GM18907 (cell line): ENCODE measurements around the gene DIP2C.
"Not testable (repeated sequence)": the region's sequence is repeated elsewhere in the genome, so short reads cannot be mapped to it uniquely, and the experiment has no call there.

Experiments used
- ATAC-seq: cut with Tn5 transposase; IDR thresholded peaks from one replicate; pipeline ENCODE4 v1.9.1; 2021; ENCODE audit warnings: mild to moderate bottlenecking, moderate library complexity; ENCODE audit not compliant: unreplicated experiment

DIP2C gene

DNA sequence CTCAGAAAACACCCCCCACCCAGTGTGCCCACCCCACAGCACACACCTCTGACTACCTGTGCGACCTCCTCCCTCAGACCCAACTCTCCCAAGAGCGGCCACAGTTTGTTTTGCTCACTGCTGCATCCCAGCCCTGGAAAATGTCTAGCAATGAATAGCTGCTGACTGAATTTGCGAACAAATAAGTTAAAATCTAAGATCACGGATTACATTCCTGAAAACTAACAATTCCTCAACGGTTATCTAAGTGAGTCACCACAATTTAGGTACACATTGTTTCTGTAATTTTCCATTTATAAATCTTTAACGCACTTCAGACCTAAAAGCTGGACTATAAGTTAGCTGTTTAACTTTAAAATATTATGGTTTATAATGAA lies 319.0 kb downstream of the DIP2C start:
- no peak for ATAC-seq

DNA sequence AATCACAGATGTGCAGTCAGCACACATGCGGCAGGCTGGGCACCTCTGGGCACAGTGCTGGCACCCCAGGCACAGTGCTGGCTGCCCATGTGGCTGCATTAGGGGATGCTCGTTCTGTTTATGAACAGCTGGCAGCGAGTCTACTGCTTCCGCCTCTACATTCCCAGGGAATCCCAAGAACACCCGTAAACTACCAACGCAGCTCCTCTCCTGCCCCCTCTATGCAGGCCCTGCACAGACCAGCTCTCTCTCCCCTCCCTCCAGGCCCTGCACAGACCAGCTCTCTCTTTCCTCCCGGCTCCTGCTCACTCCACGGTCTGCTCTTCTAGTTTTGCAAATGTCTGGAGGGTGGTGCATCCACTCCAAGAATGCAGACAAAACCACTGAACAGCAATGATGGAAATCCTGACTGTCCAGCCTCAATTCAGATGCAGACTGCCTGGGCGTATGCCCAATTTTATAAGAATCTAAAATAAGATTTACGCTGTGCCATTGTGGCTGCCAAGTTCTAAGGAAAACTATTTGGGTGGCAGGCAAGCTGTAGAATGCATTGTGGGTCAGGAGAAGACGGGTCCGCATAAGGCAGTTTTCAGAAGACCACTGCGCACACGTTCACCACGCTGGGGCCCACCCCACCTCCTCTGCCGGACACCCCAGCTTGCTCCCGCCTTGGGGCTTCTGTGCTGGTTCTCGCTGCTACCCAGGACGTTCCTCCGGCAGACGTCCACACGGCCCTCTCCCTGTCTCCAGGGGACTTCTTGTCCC lies 319.6 kb downstream of the DIP2C start:
- no peak for ATAC-seq

DNA sequence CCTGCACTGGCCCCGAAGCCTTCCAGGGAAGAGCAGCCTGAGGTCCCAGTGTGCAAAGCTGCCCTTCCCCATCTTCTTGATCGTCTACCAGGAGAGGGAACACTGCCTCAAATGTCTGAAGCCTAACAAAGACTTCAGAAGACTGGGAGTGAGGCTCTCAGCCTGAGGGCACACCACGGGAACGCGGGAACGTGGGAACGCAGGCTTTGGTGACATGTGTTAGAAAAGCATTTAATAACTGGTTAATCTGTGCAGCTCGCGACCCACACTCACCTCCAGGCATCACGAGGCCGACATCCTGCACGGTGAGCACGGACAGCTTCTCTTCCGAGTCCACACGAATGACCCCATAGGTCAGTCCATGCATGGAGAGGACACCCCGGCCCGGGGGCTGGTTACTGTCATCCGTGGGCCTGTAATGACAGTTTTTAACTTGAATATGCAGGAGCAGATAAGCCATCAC lies 320.2 kb downstream of the DIP2C start:
- ATAC-seq = no peak

DNA sequence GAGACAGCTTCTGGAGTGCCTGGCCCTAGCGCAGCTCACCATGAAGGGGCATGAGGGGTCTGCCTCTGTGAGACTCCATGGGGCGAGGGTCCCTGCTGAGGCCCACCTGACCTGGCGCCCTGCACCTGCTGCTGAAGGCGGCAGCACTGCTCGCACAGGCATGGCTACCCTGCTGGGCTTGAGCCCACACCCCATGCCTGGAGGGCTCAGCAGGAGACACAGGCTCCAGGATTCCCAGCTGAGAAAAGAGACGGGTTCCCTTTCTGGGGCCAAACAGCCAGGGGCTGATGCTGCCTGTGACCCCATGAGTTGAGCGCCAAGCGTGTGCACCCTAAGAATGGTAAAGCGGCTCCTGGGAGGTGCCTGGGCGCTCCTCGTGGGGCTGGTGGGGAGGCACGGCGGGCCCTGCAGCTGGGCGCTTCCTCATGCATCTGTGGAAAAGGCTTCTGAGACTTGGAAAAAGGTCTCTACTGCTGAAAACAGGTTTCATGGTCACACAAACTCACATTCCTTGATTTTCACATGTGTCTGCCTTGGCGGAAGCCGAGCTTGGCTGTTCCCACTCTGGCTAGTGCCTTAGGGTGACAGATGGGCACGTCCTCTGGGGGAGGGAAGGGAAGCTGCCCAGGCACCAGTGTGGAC lies 320.8 kb downstream of the DIP2C start:
- no peak for ATAC-seq

DNA sequence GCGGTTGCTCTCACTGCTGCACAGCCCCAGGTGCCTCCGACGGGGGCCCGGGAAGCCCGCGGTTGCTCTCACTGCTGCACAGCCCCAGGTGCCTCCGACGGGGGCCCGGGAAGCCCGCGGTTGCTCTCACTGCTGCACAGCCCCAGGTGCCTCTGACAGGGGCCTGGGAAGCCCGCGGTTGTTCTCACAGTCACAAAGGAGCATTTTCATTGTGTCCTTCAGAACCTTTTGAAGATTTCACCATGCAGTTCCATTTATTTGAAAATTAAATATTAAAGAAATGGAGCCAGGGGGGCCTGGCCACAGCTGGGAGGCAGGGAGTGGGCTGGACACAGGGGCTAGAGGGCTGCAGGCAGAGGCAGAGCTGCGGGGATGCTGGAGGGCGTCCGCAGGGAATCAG lies 321.4 kb downstream of the DIP2C start:
- not testable (repeated sequence) for ATAC-seq

DNA sequence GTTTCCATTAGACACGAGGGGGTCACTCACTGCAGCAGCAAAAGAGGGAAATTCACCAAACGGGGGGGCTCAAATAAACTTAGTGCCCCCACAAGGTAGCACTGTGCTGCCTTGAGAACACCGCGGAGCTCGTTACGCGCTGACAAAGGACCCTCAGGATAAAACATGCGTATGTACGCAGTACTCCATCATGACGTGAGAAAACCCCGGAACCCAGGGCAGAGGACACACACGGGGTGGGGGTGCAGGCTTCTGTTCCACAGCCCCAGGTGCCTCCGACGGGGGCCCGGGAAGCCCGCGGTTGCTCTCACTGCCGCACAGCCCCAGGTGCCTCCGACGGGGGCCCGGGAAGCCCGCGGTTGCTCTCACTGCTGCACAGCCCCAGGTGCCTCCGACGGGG lies 321.8 kb downstream of the DIP2C start:
- ATAC-seq = no peak

DNA sequence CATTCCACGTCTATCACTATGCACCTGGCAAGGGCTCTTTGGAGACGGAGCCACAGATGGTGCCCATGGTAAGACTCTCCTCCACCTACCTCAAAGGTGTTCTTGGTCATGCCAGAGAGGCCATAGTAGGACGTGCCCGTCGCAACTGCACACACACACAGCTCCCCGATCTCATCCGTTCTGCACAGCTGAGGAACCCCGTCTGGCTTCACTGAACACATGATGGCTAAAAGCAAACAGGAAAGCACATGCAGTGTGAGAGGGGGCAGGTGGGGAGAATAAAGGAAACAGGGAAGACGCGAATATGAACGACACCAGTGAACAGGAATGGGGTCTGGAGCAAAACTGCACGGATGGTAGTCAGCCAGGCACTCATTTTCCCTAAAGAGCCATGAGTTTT lies 323.3 kb downstream of the DIP2C start:
- no peak for ATAC-seq

DNA sequence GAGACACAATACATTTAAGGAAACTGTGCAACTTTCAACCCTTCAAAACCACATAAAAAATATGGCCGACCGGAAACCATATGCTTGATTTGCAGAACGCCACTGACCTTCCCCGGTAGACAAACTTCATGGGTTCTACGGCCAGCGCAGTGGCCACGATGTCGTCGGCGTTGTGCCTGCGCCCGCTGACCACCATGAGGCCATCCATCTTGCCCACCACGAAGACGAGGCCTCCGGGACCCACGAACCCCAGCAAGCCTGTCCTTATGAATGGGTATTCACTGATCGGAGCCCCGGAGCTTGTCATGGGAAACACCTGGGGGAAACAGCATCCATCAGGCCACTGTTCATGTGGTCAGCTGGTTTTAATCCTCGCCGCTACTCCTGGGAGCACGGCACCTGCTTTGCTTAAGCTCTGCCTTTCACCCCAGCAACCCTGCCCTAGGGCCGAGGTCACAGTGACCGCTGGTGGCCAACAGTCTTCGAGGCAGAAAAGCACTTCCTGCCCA lies 325.1 kb downstream of the DIP2C start:
- no peak for ATAC-seq

DNA sequence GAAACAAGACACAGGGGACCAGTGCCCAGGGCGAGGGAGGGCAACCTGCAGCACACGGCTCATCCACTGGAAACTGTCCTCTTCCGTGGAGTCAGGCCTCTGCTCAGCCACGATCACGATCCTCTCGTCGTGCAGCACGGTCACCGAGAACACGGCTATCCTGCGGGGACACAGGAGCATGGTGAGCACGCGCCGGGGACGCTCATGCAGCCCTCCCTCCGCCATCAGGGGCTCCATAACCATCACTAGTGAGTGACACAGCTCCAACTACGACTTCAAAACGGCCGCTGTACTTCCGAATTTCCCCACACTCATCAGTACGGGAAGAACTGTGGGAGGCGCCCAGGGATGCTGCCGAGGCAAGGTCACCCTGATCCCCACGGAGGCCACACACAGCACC lies 326.3 kb downstream of the DIP2C start:
- no peak for ATAC-seq

DNA sequence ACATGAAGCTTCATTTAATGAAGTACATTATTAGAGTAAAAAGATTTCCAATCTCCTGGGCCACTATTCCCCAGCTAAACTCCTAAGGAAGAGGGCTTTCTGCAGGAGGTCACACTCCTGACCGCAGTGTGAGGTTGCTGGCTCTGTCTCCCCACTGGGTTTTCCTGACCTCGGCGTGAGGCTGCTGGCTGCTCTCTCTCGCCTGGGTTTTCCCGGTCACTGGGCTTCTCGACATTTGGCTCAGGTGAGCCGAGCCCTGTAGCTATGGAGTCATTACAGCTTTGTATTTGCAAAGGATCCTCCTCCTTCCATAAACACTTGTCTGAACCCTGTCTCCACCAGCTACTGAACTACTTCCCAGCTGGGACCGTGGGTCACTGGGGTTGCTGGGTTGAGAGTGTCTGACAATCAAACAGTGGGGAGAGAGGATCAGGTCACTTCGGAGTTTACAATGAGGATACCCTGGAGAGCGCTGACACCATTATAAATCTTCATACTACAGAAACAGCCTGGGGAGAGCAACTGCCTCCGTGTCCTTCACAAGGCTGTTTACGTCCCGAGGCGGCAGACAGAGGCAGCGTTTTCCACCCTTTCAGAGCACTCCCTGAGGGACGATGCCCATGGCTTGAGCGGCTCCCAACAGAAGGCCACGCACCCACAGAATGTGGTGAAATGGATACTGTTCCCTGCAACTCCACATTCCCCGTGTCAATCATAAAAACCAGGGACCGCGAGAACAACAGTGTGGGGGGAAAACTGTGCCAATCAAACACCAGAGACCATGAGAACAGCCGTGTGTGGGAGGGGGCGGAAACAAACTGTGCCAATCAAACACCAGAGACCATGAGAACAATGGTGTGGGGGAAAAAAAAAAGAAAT lies 328.0 kb downstream of the DIP2C start:
- ATAC-seq = no peak

DNA sequence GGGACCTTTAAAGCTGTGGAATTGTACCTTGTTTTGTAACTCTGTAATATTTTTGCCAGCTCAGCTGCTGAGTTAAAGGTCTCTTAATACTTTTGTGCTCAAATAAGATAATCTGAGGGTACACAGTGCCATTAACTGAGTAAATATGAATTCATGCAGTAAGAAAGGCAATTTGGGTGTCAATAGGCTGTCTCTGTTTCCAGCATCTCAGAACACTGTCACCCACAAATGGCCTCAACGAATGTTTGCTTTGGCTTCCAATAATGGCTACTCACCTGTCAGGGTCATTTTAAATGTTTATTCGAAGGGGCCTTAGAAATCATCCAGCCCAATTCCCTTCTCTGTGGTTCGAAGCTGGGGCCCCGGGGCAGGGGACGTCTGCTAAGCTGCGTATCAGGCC lies 328.8 kb downstream of the DIP2C start:
- ATAC-seq = no peak

DNA sequence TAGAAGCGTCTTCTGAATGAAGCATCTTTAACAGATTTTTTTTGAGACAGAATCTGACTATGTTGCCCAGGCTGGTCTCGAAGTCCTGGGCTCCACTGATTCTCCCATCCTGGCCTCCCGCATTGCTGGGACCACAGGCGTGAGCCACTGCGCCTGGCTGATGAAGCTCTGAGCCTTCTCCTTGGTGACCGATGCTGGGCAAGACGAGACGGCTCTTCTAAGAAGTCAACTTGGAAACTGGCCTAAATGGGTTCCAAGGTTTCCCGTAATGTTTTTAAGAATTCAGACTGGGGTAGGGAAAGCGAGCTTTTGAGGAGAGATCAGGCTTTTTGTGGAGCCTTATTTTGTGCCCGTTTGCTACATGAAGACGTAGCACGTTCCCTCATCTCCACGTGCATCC lies 329.7 kb downstream of the DIP2C start:
- no peak for ATAC-seq

DNA sequence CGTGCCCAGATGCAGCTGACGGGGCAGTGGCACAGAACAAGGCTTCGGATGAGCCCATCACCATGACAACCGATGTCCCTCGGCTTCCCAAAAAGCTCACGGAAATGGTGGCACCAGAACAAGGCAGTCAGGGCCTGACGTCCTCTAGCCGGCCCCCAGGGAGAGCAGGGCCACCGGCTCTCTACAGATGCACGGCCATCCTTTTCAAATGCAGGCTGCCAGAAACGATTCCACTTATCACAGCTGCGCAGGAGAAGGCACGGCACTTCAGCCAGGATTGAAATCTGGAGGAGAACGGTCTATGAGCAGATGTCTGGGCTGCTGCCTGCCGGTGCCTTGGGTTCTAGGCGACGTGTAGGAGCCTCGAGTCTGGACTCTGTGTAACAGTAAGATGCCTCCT lies 330.4 kb downstream of the DIP2C start:
- ATAC-seq = no peak

DNA sequence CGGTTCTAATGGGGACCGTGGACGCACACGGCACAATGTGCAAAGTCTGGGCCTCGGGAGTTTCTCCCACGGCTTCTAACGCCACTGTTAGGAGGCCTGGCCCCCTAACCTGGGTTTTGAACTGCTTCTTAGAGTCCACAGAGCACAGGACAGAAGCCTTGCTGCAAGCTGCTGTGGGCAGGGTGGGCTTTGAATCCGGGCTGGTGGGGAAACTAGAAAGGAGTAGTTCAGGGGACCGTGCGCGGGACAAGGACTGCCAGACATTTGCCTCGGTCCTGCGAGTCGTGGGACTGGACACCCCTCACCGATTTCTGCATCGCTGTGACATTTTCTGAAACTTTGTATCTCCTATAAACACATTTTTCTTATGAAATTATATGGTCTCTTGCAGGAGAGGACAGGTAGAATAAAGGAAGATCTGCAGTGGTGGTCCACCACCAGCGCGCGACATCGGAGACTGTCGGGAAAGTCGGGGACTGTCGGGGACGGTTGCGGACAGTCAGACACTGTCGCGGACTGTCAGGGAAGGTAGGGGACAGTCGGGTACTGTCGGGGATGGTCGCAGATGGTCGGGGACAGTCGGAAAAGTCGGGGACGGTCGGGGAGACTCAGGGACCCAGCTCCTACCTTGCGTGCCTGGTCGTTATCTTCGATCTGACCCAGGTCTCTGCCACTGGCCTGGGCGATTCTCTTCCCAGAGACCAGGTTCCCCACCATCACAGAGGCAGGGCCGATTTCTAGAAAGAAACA lies 332.1 kb downstream of the DIP2C start:
- ATAC-seq = no peak

DNA sequence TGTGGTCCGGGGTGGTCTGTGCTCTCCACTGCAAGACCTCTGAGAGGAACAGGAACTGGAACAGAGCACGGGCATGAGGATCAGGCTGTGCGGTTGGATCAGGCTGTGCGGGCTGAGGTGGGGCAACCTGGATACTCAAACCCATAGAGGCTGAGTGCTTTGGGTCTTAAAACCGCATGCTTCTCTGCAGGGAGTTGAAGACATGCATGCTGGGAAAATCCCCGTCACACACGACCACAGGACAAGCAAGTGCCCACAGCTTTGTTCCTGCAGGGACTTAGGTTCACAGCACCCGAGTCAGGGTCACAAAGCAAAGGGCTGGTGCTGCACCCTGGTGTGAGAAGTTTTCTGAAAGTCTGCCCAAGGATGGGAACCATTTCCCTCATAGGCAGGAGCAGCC lies 333.0 kb downstream of the DIP2C start:
- no peak for ATAC-seq

DNA sequence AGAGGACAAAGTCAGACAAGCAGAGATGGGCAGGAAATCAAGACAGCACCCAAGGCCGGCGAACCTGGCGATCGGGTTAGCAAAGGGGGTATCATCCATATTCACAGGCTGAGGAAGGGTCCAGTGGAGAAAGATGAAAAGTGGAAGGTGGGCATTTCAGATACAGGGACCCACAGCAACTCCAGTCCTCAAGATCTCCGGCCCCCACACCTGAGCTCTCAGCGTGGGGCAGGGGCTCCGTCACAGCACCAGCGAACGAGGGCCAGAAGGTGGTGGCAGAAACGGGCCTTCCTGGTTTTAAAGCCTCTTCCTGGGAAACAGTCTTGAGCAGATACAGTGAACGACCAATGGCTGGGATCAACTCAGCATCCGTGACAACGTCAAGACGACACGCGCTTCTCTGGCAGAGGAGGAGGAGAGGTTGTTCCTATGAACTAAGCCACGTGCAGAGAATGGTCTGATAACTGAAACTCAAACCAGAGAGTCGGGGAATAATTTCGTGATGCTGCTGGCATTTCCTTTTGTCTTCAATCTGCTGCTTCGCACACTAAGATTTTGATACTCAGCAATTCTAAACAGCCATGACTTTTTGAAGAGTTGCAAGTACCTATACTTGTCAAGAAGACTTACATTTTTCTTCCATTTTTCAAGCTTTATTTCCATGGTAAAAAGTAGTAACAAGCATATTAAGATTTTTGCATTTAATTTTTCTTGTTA lies 334.4 kb downstream of the DIP2C start:
- ATAC-seq = no peak

DNA sequence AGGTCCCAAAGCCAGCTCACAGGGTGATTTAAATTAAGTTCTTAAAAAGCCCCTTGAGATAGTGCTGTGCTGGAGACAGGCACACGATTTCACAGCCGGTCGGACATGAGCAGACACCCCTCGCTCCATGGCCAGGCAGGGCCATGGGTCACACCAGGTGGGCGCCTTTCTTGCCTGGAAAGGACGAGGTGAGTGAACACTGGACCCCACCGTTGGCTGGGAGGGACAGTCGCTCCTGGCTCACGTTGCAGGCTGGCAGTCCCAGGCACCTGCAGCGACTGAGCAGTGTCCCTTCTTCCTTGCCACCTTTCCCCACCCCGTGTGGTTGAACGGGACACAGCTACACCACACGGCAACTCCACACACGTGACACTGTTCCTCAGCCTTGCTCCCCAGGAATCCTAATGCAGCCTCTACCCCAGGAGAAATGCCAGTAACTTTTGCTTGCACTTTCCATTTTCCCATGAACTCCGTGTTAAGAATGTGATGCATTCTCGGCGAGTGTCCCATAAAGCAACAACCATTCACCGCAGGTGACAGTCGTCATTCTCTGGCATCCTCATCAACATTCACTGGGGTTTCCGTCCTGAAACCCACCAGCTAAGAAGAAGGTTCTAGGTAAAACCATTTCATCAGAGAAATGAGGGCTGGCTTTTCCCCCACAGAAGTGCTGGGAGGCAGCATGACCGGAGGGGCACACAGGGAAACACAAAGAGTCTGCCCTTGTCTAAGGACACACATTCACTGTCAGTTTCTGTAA lies 336.8 kb downstream of the DIP2C start:
- ATAC-seq = no peak

DNA sequence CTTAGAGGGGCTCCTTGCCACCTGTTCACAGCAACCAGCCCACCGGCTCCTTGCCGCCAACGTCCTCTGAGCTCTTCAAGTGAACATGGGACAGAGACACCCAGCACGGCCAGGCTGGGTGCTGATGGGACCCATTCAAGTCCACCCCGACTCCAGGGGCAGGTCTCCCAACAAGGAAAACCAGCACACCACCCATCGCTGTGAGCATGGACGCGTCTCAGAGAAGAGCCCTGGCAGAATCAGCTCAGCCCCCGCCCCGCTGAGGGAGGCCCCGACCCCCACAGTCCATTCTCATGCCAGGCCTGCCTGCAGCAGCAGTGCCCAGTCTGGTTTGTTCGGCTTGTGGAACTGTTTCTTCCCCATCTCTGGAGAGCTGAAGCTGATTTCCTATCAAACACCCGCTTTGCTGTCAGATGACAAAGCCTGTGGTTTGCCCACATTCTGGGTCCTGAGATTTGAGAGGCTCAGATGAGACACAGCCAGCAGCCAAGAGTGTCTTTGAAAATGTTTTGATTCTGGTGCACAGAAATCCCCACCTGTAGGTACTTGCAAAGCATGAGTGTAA lies 337.6 kb downstream of the DIP2C start:
- no peak for ATAC-seq

DNA sequence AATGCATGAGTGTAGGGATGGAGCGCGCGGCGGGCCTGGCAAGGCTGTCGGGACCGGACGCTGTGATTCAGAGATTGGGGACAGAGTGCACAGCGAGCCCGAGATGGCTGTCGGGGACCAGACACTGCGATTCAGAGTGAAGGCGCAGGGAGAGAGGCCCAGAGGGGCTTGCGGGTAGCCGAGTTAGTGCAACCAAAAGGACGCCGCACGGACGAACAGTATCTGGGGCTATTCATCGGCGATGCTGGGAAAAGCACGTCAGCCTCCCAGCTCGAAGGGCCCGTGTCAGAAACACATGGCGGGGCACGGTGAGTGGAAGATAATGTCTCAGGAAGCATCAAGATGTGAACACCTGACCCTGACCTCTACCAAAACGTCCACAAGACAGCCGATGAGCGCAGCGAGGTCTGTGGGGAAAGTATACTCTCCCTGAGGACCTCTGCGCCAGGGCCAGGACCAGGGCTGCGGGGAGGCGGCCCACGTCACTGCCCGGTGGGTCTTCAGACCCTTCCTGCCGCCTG lies 338.4 kb downstream of the DIP2C start:
- ATAC-seq = no peak
